GM18505 (cell line): ENCODE measurements around the gene RNF2.

Experiments
- ATAC-seq: cut with Tn5 transposase; IDR thresholded peaks from one replicate; pipeline ENCODE4 v1.9.1; 2021; ENCODE audit not compliant: unreplicated experiment
- POLR2A ChIP-seq: IDR thresholded peaks from 4 replicates; pipeline ENCODE4 v1.6.1; 2011; ENCODE audit warnings: borderline replicate concordance; ENCODE audit not compliant: insufficient read depth, insufficient read length; ENCODE audit errors: extremely low read depth

RNF2 gene

DNA sequence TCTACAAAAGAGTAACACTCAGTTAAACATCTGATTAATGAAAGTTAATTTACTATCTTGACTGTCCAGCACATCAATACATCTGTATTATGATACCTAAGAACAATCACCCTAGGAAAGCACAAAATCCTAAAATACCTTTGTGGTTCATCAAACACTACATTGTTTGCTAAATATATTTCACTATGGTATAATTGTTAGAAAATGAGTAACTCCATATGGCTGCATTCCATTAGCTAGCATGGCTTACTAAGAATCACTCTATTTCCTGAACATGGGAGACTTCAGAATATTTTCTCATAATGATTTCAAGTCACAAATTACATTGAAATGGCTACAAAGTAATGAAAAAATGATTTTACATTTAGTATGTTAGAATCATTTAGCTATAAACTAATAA lies 98.9 kb downstream of the RNF2 start:
- ATAC-seq = no peak
- TF ChIP-seq POLR2A = no peak

DNA sequence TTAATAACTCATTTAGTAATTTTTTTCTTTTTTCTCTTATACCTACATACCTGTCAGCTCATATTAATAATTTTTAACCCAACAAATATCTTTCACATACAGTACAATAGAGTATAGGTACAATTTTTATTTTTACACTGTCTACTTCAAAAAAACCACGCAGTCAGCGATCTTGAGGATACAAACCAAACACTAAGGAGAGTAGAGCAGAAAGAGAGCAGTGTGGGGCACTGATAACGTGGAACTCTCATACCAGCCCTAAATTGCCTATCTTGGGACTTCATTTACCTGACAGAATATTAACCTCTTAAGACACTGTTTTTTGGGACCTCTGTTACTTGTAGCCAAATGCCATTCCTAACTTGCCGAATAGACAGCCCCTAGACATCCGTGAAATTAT lies 105.9 kb downstream of the RNF2 start:
- no peak for ATAC-seq

More for the DNA sequence above, 105.9 kb downstream of the RNF2 start:
- no peak for TF ChIP-seq POLR2A
